Esophagus squamous epithelium (tissue), 4 donors: Measurements from ENCODE around the gene PIK3C3.

Experiments
- CTCF ChIP-seq, 6 experiments: fragments of 450-650 bp in 4 of 6; fragments of 200-600 bp in 2 of 6; sonication (generic) in 2 of 6; IDR thresholded peaks; one replicate each; pipeline ENCODE4 v1.5.1; 2016 to 2019; ENCODE audit warnings: antibody characterized with exemption in 6 of 6, mild to moderate bottlenecking in 4 of 6, moderate library complexity in 4 of 6
- POLR2A ChIP-seq, 4 donors: fragments of 450-650 bp; IDR thresholded peaks; one replicate each; pipeline ENCODE4 v1.6.1; 2017; ENCODE audit warnings: antibody characterized with exemption in 4 of 4, mild to moderate bottlenecking in 4 of 4, moderate library complexity in 3 of 4

GRCh38 chr18:42064109-42064508 lies 109.1 kb downstream of the PIK3C3 start:
- TF ChIP-seq POLR2A (IDR thresholded peaks at IDR 0.05) (no peak), CTCF (IDR thresholded peaks at IDR 0.05) (no peak)
